ENCODE data around the gene FRA10AC1.

FRA10AC1 gene

GRCh38 chr10:93723153-93723552, 20.8 kb upstream of the FRA10AC1 start:
- no peaks in the 10 kb centered on the region for H3K4me1 ChIP-seq (ENCODE audit: control insufficient read depth, low read length)
- H3K79me2 ChIP-seq (ENCODE audit: control insufficient read depth, low read length), result no peaks in the 10 kb centered on the region
- no peak for TF ChIP-seq EZH2phosphoT487 (IDR thresholded peaks at IDR 0.05; ENCODE audit: borderline replicate concordance, low read length)
- TF ChIP-seq CTCF (IDR thresholded peaks at IDR 0.05; ENCODE audit: low read depth, low read length, poor library complexity, severe bottlenecking), result no peak
- H3K9me2 ChIP-seq (replicated peaks; ENCODE audit: control insufficient read depth, low read length), result no peaks in the 10 kb centered on the region
- no peaks in the 10 kb centered on the region for H4K20me1 ChIP-seq (ENCODE audit: control insufficient read depth, insufficient read depth, low read depth, low read length)
- H3K27ac ChIP-seq (ENCODE audit: low read depth, low read length), result no peak overlapping the region
- H3K4me3 ChIP-seq (ENCODE audit: low read length), result no peak overlapping the region
- no peak overlapping the region for H3K4me2 ChIP-seq (ENCODE audit: low read length)
- H3K36me3 ChIP-seq (ENCODE audit: control insufficient read depth, low read length), result no peaks in the 10 kb centered on the region
- H3F3A ChIP-seq (ENCODE audit: control insufficient read depth, insufficient read depth), result no peaks in the 10 kb centered on the region
- H3K27me3 ChIP-seq (ENCODE audit: control insufficient read depth, low read length), result peaks cover 18% of the 10 kb centered on the region
- no peaks in the 10 kb centered on the region; the same call in 1 of the 2 replicates for H3K9me3 ChIP-seq (ENCODE audit: control insufficient read depth, insufficient read depth, low read length)

- Histone ChIP-seq H3K27ac (ENCODE audit: low read depth, low read length) (no peak overlapping the region), H3K4me2 (ENCODE audit: low read length) (no peak overlapping the region), H3K4me1 (ENCODE audit: control insufficient read depth, low read length) (no peaks in the 10 kb centered on the region), H3F3A (ENCODE audit: control insufficient read depth, insufficient read depth) (no peaks in the 10 kb centered on the region), H4K20me1 (ENCODE audit: control insufficient read depth, insufficient read depth, low read depth, low read length) (no peaks in the 10 kb centered on the region), H3K79me2 (ENCODE audit: control insufficient read depth, low read length) (no peaks in the 10 kb centered on the region), H3K27me3 (ENCODE audit: control insufficient read depth, low read length) (peaks cover 18% of the 10 kb centered on the region), H3K4me3 (ENCODE audit: low read length) (no peak overlapping the region), H3K9me3 (ENCODE audit: control insufficient read depth, insufficient read depth, low read length) (no peaks in the 10 kb centered on the region; the same call in 1 of the 2 replicates), H3K9me2 (replicated peaks; ENCODE audit: control insufficient read depth, low read length) (no peaks in the 10 kb centered on the region), H3K36me3 (ENCODE audit: control insufficient read depth, low read length) (no peaks in the 10 kb centered on the region)
- no peak for TF ChIP-seq EZH2phosphoT487 (IDR thresholded peaks at IDR 0.05; ENCODE audit: borderline replicate concordance, low read length)
- no peak for TF ChIP-seq CTCF (IDR thresholded peaks at IDR 0.05; ENCODE audit: low read depth, low read length, poor library complexity, severe bottlenecking)
Observed at GRCh38 chr10:93722550-93722949, 20.2 kb upstream of the FRA10AC1 start.

GRCh38 chr10:93719901-93720300, 17.5 kb upstream of the FRA10AC1 start:
- Histone ChIP-seq H3K4me2 (ENCODE audit: low read length) (no peak overlapping the region), H3K4me1 (ENCODE audit: control insufficient read depth, low read length) (no peaks in the 10 kb centered on the region), H3K79me2 (ENCODE audit: control insufficient read depth, low read length) (no peaks in the 10 kb centered on the region), H3F3A (ENCODE audit: control insufficient read depth, insufficient read depth) (no peaks in the 10 kb centered on the region), H3K27ac (ENCODE audit: low read depth, low read length) (no peak overlapping the region), H3K36me3 (ENCODE audit: control insufficient read depth, low read length) (no peaks in the 10 kb centered on the region), H3K9me2 (replicated peaks; ENCODE audit: control insufficient read depth, low read length) (no peaks in the 10 kb centered on the region), H3K9me3 (ENCODE audit: control insufficient read depth, insufficient read depth, low read length) (no peaks in the 10 kb centered on the region), H3K4me3 (ENCODE audit: low read length) (no peak overlapping the region), H4K20me1 (ENCODE audit: control insufficient read depth, insufficient read depth, low read depth, low read length) (no peaks in the 10 kb centered on the region), H3K27me3 (ENCODE audit: control insufficient read depth, low read length) (no peaks in the 10 kb centered on the region; the same call in 1 of the 2 replicates)
- TF ChIP-seq EZH2phosphoT487 (IDR thresholded peaks at IDR 0.05; ENCODE audit: borderline replicate concordance, low read length) (no peak), CTCF (IDR thresholded peaks at IDR 0.05; ENCODE audit: low read depth, low read length, poor library complexity, severe bottlenecking) (no peak)
